Muscle of arm (tissue), 12 donors: ENCODE measurements around the gene PHC2. TPM values are rescaled to one million over a fixed set of nuclear protein-coding genes. Genes with fewer than 3 reads are reported as not detected.

Experiments
- DNase-seq: peaks from one replicate; pipeline ENCODE4 v3.0.0-alpha.2; 2013
- polyA plus RNA-seq, 12 donors: library from polyadenylated mRNA; unstranded; fragments of 120-200 nt; gene quantifications; one replicate each; pipeline ENCODE4 v1.2.1, GENCODE V29; 2013; ENCODE audit not compliant: insufficient read length in 12 of 12

The PHC2 gene
- polyA plus RNA-seq, 12 donors, result 53.4 to 74.1 (median 68.7) TPM; not detected in 1

- no peak for DNase-seq
These were observed 96.8 kb downstream of the PHC2 start for GRCh38 chr1:33334081-33334552.

GRCh38 chr1:33332881-33333280, 98.0 kb downstream of the PHC2 start:
- no peak for DNase-seq

- no peak for DNase-seq
These were observed 98.5 kb downstream of the PHC2 start for GRCh38 chr1:33332357-33332789.

GRCh38 chr1:33331444-33332356, 99.2 kb downstream of the PHC2 start:
- DNase-seq, result no peak

GRCh38 chr1:33330906-33331305, 100.0 kb downstream of the PHC2 start:
- DNase-seq, result no peak

GRCh38 chr1:33330361-33330890, 100.5 kb downstream of the PHC2 start:
- DNase-seq, result no peak

GRCh38 chr1:33329600-33330305, 101.1 kb downstream of the PHC2 start:
- DNase-seq, result no peak

GRCh38 chr1:33328817-33329216, 102.1 kb downstream of the PHC2 start:
- no peak for DNase-seq

GRCh38 chr1:33327587-33328325, 103.1 kb downstream of the PHC2 start:
- no peak for DNase-seq

- no peak for DNase-seq
These were observed 104.1 kb downstream of the PHC2 start for GRCh38 chr1:33326785-33327184.

- DNase-seq, result no peak
These were observed 106.0 kb downstream of the PHC2 start for GRCh38 chr1:33324677-33325575.

GRCh38 chr1:33323663-33324477, 107.0 kb downstream of the PHC2 start:
- no peak for DNase-seq

- no peak for DNase-seq
These were observed 107.9 kb downstream of the PHC2 start for GRCh38 chr1:33322870-33323585.

GRCh38 chr1:33322109-33322508, 108.8 kb downstream of the PHC2 start:
- no peak for DNase-seq

- DNase-seq, result no peak
These were observed 109.7 kb downstream of the PHC2 start for GRCh38 chr1:33321178-33321577.

GRCh38 chr1:33320619-33321165, 110.2 kb downstream of the PHC2 start, which contains the start of gene A3GALT2:
TSS of gene A3GALT2 (minus strand) at chr1:33321098. CDS start at chr1:33321098, 0 bp downstream.
- DNase-seq, result no peak

- no peak for DNase-seq
These were observed 110.8 kb downstream of the PHC2 start for GRCh38 chr1:33319949-33320618.
